Thyroid gland (tissue), 4 donors: ENCODE data around the gene CFAP97D1. TPM values are rescaled to one million over a fixed set of nuclear protein-coding genes. Genes with fewer than 3 reads are reported as not detected.

Experiments used
- DNase-seq, 2 donors: peaks; one replicate each; pipeline ENCODE4 v3.0.0-alpha.2; 2019
- H3K27ac ChIP-seq, 3 donors: fragments of 200-600 bp; sonication (generic); 1 replicate in 2 of 3; 2 replicates in 1 of 3; pipeline ENCODE4 v1.5.1; 2016 to 2019; ENCODE audit warnings: mild to moderate bottlenecking in 1 of 3, moderate library complexity in 1 of 3
- H3K27me3 ChIP-seq: fragments of 200-600 bp; sonication (generic); one replicate; pipeline ENCODE4 v1.5.1; 2019
- H3K36me3 ChIP-seq, 2 donors: fragments of 200-600 bp; sonication (generic); one replicate each; pipeline ENCODE4 v1.5.1; 2016 to 2019
- H3K4me1 ChIP-seq, 2 donors: fragments of 200-600 bp; sonication (generic); one replicate each; pipeline ENCODE4 v1.5.1; 2017 to 2019
- H3K4me3 ChIP-seq, 3 donors: fragments of 200-600 bp; sonication (generic); replicated peaks in 1 of 3; 1 replicate in 2 of 3; 2 replicates in 1 of 3; pipeline ENCODE4 v1.5.1; 2016; ENCODE audit warnings: mild to moderate bottlenecking in 1 of 3
- H3K9me3 ChIP-seq: fragments of 200-600 bp; sonication (generic); one replicate; pipeline ENCODE4 v1.5.1; 2017
- CTCF ChIP-seq, 6 experiments: fragments of 200-600 bp in 3 of 6; fragments of 450-650 bp in 3 of 6; sonication (generic) in 3 of 6; IDR thresholded peaks; one replicate each; pipeline ENCODE4 v1.5.1; 2016 to 2019; ENCODE audit warnings: antibody characterized with exemption in 6 of 6, mild to moderate bottlenecking in 2 of 6, inconsistent platforms in 1 of 6, moderate library complexity in 1 of 6
- POLR2A ChIP-seq, 2 donors: fragments of 450-650 bp; IDR thresholded peaks; one replicate each; pipeline ENCODE4 v1.6.1; 2017; ENCODE audit warnings: antibody characterized with exemption in 2 of 2, mild to moderate bottlenecking in 2 of 2, moderate library complexity in 1 of 2
- whole genome bisulfite sequencing, 2 donors: methylation state at CpG; one replicate each; pipeline ENCODE4 v1.1.5; 2017; 5-methylcytosine and 5-hydroxymethylcytosine counted together
- intact Hi-C: fragments of 100-400 bp; cut with DNase I; formaldehyde crosslinking; loops from one replicate; pipeline ENCODE4 v1.15.1; 2023
- total RNA-seq, 4 donors: library from RNA; depleted of rRNA; stranded (reverse); fragments of >200 nt; gene quantifications; one replicate each; pipeline ENCODE4 v1.2.3, GENCODE V29; 2016

CFAP97D1 gene
- total RNA-seq, 4 donors from 2014 or later = 0.13 TPM; not detected in 3

DNA sequence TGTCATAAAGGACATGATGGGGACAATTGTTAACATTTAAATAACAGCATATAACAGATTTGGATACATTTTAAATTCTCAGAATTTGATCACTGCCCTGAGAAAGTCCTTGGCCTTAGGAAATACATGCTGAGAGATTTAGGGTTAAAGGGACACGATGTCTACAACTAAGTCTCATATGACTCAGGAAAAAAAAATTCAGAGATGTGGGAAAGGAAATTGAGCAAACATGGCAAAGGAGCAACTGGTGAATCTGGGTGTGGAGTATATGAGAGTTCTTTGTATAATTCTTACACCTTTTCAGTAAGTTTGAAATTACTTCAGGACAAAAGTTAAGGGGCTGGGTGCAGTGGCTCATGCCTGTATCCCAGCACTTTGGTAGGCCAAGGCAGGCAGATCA lies 34.5 kb downstream of the CFAP97D1 start:
- DNase-seq = no peak
- WGBS, 2 donors = 49 to 70% methylated on average over 1 of the region's 1 CpG
- Histone ChIP-seq H3K4me3 (no peak overlapping the region), H3K4me1 (peaks cover 3 to 14% of the 10 kb centered on the region in 2 donors), H3K36me3 (peaks cover 0 to 4% of the 10 kb centered on the region in 2 donors), H3K9me3 (no peaks in the 10 kb centered on the region), H3K27me3 (no peaks in the 10 kb centered on the region), H3K27ac (no peak overlapping the region)
- TF ChIP-seq POLR2A (IDR thresholded peaks at IDR 0.05) (no peak), CTCF (IDR thresholded peaks at IDR 0.05) (no peak)
- intact Hi-C loops = no loop called here

- 90 to 95% methylated on average over 9 to 21 of the region's 24 CpGs for WGBS, 2 donors
Observed at GRCh38 chr17:43816336-43817320, 36.4 kb downstream of the CFAP97D1 start.

GRCh38 chr17:43817826-43818225 lies 37.6 kb downstream of the CFAP97D1 start:
- intact Hi-C loops = no loop called here
- no peak for DNase-seq
- TF ChIP-seq CTCF (IDR thresholded peaks at IDR 0.05) (no peak), POLR2A (IDR thresholded peaks at IDR 0.05) (no peak)
- 90 to 94% methylated on average over 2 to 5 of the region's 9 CpGs for WGBS, 2 donors
- Histone ChIP-seq H3K4me1 (peaks cover 0 to 10% of the 10 kb centered on the region in 2 donors), H3K9me3 (no peaks in the 10 kb centered on the region), H3K4me3 (no peak overlapping the region), H3K36me3 (peaks cover 0 to 4% of the 10 kb centered on the region in 2 donors), H3K27me3 (no peaks in the 10 kb centered on the region), H3K27ac (no peak overlapping the region)

More at GRCh38 chr17:43816336-43817320, 36.4 kb downstream of the CFAP97D1 start:
- H3K27me3 ChIP-seq = no peaks in the 10 kb centered on the region
- DNase-seq = no peak
- H3K4me3 ChIP-seq = no peak overlapping the region
- TF ChIP-seq POLR2A (IDR thresholded peaks at IDR 0.05) (no peak), CTCF (IDR thresholded peaks at IDR 0.05) (no peak)
- H3K27ac ChIP-seq = no peak overlapping the region
- H3K4me1 ChIP-seq = peaks cover 0 to 10% of the 10 kb centered on the region in 2 donors
- H3K36me3 ChIP-seq = peaks cover 0 to 4% of the 10 kb centered on the region in 2 donors
- H3K9me3 ChIP-seq = no peaks in the 10 kb centered on the region
- intact Hi-C loops = no loop called here

DNA sequence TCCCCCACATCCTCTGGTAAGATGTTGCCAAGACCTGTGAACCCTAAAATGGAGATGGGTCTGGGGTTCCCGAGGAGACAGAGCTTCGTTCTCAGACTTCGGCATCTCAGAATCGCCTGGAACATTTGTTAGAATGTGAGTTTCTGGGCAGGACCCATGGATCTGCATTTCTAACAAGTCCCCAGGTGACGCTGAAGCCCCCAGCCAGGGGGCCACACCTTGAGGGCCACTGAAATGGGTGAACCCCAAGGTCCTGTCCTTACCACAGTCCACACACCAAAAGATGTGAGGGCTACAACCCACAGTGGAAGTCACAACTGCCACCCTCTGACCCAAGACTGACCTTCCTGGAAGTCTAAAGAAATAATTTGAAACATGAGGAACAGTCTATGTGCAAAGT lies 38.7 kb downstream of the CFAP97D1 start:
- 91 to 92% methylated on average over 4 to 5 of the region's 5 CpGs for WGBS, 2 donors
- no peaks in the 10 kb centered on the region for H3K36me3 ChIP-seq
- intact Hi-C loops = no loop called here

More for the DNA sequence above, 38.7 kb downstream of the CFAP97D1 start:
- Histone ChIP-seq H3K4me3 (no peak overlapping the region), H3K4me1 (peaks cover 0 to 5% of the 10 kb centered on the region in 2 donors), H3K9me3 (no peaks in the 10 kb centered on the region), H3K27ac (no peak overlapping the region), H3K27me3 (no peaks in the 10 kb centered on the region)
- no peak for TF ChIP-seq CTCF (IDR thresholded peaks at IDR 0.05)
- TF ChIP-seq POLR2A (IDR thresholded peaks at IDR 0.05) = no peak
- no peak for DNase-seq
